ENCODE measurements around the gene C9orf40.

DNA sequence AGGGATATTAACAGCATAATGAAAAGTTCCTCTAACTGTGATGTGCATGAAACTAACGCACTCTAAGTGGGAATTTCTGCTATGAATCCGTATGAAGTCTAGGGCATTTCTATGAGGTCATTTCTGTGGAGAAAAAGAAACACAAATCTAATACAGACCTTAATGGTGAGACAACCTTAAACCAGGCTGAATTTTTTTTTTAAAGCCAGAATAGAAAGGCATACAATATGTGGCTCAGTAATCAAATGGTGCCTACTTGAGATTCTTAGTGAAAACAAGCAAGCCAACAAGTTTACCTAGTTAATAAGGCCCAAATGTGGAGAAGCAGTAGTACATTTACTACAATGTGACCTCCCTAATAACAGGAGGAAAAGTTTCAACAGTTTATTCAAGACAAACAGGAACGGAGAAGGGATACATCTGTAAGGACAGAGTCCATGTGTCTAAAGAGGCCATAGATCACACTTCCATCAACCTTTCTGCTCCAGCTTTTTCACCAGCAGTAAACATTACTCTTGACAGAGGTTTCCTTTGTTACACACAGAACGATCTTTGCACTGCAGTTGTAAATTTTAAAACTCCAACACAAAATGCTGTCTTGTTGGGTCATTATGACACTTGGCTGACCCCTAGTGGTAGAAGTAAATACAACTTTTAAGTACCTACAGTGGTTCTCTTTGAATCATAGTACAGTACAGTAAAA, 49.2 kb upstream of the C9orf40 start:
- TF ChIP-seq EZH2phosphoT487 (IDR thresholded peaks at IDR 0.05; ENCODE audit: insufficient read depth, low read depth) (no peak), EZH2 (IDR thresholded peaks at IDR 0.05; ENCODE audit: insufficient read depth, poor library complexity, severe bottlenecking) (no peak)

All from GM23248 (cell line).